Muscle layer of colon (tissue), 2 donors: ENCODE results near the gene CLDN17.

ENCODE experiments used
- H3K27ac ChIP-seq: one replicate; pipeline ENCODE4 v1.7.0; 2013; ENCODE audit warnings: low read depth, mild to moderate bottlenecking, low read length, moderate library complexity
- H3K27me3 ChIP-seq, 2 donors: one replicate each; pipeline ENCODE4 v1.7.0; 2013; ENCODE audit warnings: low read length in 2 of 2, mild to moderate bottlenecking in 2 of 2; ENCODE audit not compliant: insufficient read depth in 2 of 2, control insufficient read depth in 1 of 2
- H3K36me3 ChIP-seq: one replicate; pipeline ENCODE4 v1.7.0; 2013; ENCODE audit warnings: mild to moderate bottlenecking, low read length; ENCODE audit not compliant: insufficient read depth
- H3K4me1 ChIP-seq: one replicate; pipeline ENCODE4 v1.7.0; 2013; ENCODE audit warnings: mild to moderate bottlenecking, low read length; ENCODE audit not compliant: insufficient read depth
- H3K4me3 ChIP-seq, 2 donors: one replicate each; pipeline ENCODE4 v1.7.0; 2013; ENCODE audit warnings: low read length in 2 of 2, low read depth in 1 of 2, mild to moderate bottlenecking in 1 of 2, moderate library complexity in 1 of 2
- H3K9ac ChIP-seq: one replicate; pipeline ENCODE4 v1.7.0; 2013; ENCODE audit warnings: low read length
- H3K9me3 ChIP-seq: one replicate; pipeline ENCODE4 v1.7.0; 2013; ENCODE audit warnings: mild to moderate bottlenecking, low read length
- donor health status: abdominal sarcoma.
- donor health status: Adenocarcinoma of cecum.

CLDN17 gene

GRCh38 chr21:30116479-30116878, 50.1 kb downstream of the CLDN17 start:
- Histone ChIP-seq H3K9me3 (no peaks in the 10 kb centered on the region), H3K36me3 (no peaks in the 10 kb centered on the region), H3K27ac (no peak overlapping the region), H3K9ac (no peak overlapping the region), H3K4me3 (no peak overlapping the region), H3K27me3 (no peaks in the 10 kb centered on the region), H3K4me1 (no peaks in the 10 kb centered on the region)
